HepG2 (cell line): ENCODE results near the gene EHD1. TPM values are rescaled to one million over a fixed set of nuclear protein-coding genes. Genes with fewer than 3 reads are reported as not detected.

ENCODE experiments used
- ASH2L ChIP-seq: fragments of 300-600, 200-600 bp; sonication (generic); IDR thresholded peaks from 2 replicates; pipeline ENCODE4 v1.7.0; 2017; ENCODE audit warnings: low read depth, mild to moderate bottlenecking, moderate library complexity, mixed read lengths, low read length; ENCODE audit not compliant: insufficient read length
- ATM ChIP-seq: fragments of 450-650 bp; IDR thresholded peaks from 2 replicates; pipeline ENCODE4 v1.7.1; 2017; ENCODE audit warnings: mild to moderate bottlenecking, borderline replicate concordance
- ATRX ChIP-seq: sonication (generic); formaldehyde crosslinking; IDR thresholded peaks from 2 replicates; pipeline ENCODE4 v1.4.0; 2020; ENCODE audit warnings: missing genetic modification reagents, borderline replicate concordance
- CENPT ChIP-seq: sonication (generic); formaldehyde crosslinking; IDR thresholded peaks from 2 replicates; pipeline ENCODE4 v1.8.0; 2022; ENCODE audit warnings: low read depth, mild to moderate bottlenecking, moderate library complexity, missing genetic modification reagents
- ELF3 ChIP-seq: IDR thresholded peaks from 2 replicates; pipeline ENCODE4 v1.6.1; 2016; ENCODE audit warnings: missing genetic modification reagents, missing compliant biosample characterization
- FOXO1 ChIP-seq: sonication (generic); formaldehyde crosslinking; IDR thresholded peaks from 2 replicates; pipeline ENCODE4 v1.4.0; 2020; ENCODE audit warnings: missing genetic modification reagents
- GPN1 ChIP-seq: sonication (generic); formaldehyde crosslinking; IDR thresholded peaks from 2 replicates; pipeline ENCODE4 v1.5.1; 2020; ENCODE audit warnings: missing genetic modification reagents, borderline replicate concordance
- IKZF1 ChIP-seq: fragments of 450-650 bp; IDR thresholded peaks from 2 replicates; pipeline ENCODE4 v1.7.1; 2016
- JUN ChIP-seq: sonication (generic); formaldehyde crosslinking; IDR thresholded peaks from 2 replicates; pipeline ENCODE4 v1.4.0; 2020; ENCODE audit warnings: mild to moderate bottlenecking, missing genetic modification reagents
- MBD4 ChIP-seq: IDR thresholded peaks from 2 replicates; pipeline ENCODE4 v1.6.1; 2012; ENCODE audit warnings: low read length, inconsistent platforms, borderline replicate concordance
- NCOR1 ChIP-seq: fragments of 200-600 bp; sonication (generic); IDR thresholded peaks from 2 replicates; pipeline ENCODE4 v1.7.0; 2017; ENCODE audit warnings: antibody characterized with exemption, low read length, borderline replicate concordance
- NFE2 ChIP-seq: sonication (generic); formaldehyde crosslinking; IDR thresholded peaks from 2 replicates; pipeline ENCODE4 v1.4.0; 2020; ENCODE audit warnings: missing genetic modification reagents
- NR2F1 ChIP-seq, 2 experiments: fragments of 450-650 bp in 1 of 2; formaldehyde crosslinking in 1 of 2; IDR thresholded peaks; 2 replicates each; pipeline versions ENCODE4 v1.5.0 to v1.6.1; 2016 to 2020; ENCODE audit warnings: mild to moderate bottlenecking in 1 of 2, missing compliant biosample characterization in 1 of 2, missing genetic modification reagents in 1 of 2, moderate library complexity in 1 of 2
- NRL ChIP-seq: sonication (generic); formaldehyde crosslinking; IDR thresholded peaks from 2 replicates; pipeline ENCODE4 v1.5.0; 2020; ENCODE audit warnings: missing genetic modification reagents, mild to moderate bottlenecking, moderate library complexity, borderline replicate concordance
- U2AF2 ChIP-seq: fragments of 200-400 bp; formaldehyde crosslinking; IDR thresholded peaks from 2 replicates; pipeline ENCODE4 v1.6.1; 2017; ENCODE audit warnings: low read depth, mild to moderate bottlenecking, low read length
- ZBTB21 ChIP-seq: sonication (generic); formaldehyde crosslinking; IDR thresholded peaks from 2 replicates; pipeline ENCODE4 v1.4.0; 2020; ENCODE audit warnings: missing genetic modification reagents
- ZNF331 ChIP-seq: sonication (generic); formaldehyde crosslinking; IDR thresholded peaks from 2 replicates; pipeline ENCODE4 v1.4.0; 2020; ENCODE audit warnings: missing genetic modification reagents
- ZNF713 ChIP-seq: sonication (generic); formaldehyde crosslinking; IDR thresholded peaks from 2 replicates; pipeline ENCODE4 v1.4.0; 2020; ENCODE audit warnings: mild to moderate bottlenecking, missing genetic modification reagents
- polyA plus RNA-seq, 8 experiments: library from polyadenylated mRNA; depleted of rRNA in 3 of 8; stranded (reverse) in 7 of 8; unstranded in 1 of 8; fragments of >200 nt; fragmentation: Illumina TruSeq in 4 of 8; extraction: Trizol in 4 of 8; gene quantifications; 2 replicates each; pipeline versions ENCODE4 v1.2.1 to v1.2.3, GENCODE V29; 2011 to 2016; ENCODE audit warnings: low read depth in 4 of 8, missing spikeins in 1 of 8, mixed read lengths in 1 of 8; ENCODE audit not compliant: insufficient read depth in 1 of 8
- total RNA-seq, 5 experiments: library from RNA; depleted of rRNA; stranded (reverse); fragments of >200 nt; fragmentation: Illumina TruSeq; extraction: Trizol; gene quantifications; 2 replicates each; pipeline ENCODE4 v1.2.3, GENCODE V29; 2016; ENCODE audit warnings: low read depth in 1 of 5
- TF ChIP-seq, protein P1 (sequence below): sonication (generic); formaldehyde crosslinking; IDR thresholded peaks from 2 replicates; pipeline ENCODE4 v1.9.0; 2021; ENCODE audit warnings: missing genetic modification reagents, borderline replicate concordance
- TF ChIP-seq, protein P2 (sequence below): sonication (generic); formaldehyde crosslinking; IDR thresholded peaks from 2 replicates; pipeline ENCODE4 v1.5.1; 2020; ENCODE audit warnings: mild to moderate bottlenecking, missing genetic modification reagents
- TF ChIP-seq, protein P3 (sequence below): sonication (generic); formaldehyde crosslinking; IDR thresholded peaks from 2 replicates; pipeline ENCODE4 v1.4.0; 2020; ENCODE audit warnings: mild to moderate bottlenecking, missing genetic modification reagents
- TF ChIP-seq, protein P4 (sequence below): sonication (generic); formaldehyde crosslinking; IDR thresholded peaks from 2 replicates; pipeline ENCODE4 v1.5.0; 2020; ENCODE audit warnings: missing genetic modification reagents, mild to moderate bottlenecking, borderline replicate concordance

The EHD1 gene
- total and polyA plus RNA-seq, 2 of the 13 experiments (the other 11 are each of a cell fraction or from before 2014, with no cell fraction given): 23.6 to 26.6 TPM

DNA sequence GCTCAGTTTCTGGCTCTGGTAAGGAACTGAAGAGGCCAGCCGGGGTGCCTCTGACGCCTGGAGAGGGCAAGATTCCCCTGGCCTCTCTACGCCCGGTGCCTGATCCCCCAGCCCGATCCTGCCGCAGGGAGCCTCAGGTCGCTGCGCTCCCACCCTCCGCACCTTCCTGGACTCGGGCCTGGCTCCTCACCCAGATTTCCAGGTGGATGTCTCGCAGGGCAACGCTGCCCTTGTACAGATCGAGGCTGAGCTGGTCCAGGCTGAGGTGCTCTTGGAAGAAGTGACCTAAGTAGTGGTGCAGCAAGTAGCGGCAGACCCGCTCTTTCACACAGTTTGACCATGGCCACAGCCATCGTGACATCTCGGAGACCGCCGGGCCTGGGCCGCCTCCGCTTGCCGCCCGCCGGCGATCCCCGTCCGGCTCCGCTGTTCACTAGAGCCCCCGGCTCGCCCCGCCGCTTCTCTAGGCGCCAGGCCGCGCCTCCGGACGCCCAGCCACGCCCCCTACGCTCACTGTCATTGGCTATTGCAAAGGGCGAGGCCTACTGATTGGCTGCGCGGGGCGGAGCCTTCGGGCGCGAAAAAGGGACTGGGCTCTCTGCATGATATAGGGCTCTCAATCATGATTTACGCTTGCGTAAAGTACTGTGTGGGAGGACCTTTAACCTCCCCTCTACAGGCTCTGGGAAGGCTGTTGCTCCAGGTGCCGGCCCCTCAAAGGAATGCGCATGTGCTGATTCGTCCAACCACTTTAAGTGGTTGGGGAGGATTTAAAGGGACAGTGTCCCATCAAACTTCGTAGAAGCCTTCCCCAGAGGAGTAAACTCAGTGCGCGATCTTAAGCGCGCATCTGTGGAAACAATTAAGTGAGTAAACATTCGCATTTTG, 38.6 kb upstream of the EHD1 start, which contains the start of gene ATG2A (continued):
- TF ChIP-seq, protein P1, sequence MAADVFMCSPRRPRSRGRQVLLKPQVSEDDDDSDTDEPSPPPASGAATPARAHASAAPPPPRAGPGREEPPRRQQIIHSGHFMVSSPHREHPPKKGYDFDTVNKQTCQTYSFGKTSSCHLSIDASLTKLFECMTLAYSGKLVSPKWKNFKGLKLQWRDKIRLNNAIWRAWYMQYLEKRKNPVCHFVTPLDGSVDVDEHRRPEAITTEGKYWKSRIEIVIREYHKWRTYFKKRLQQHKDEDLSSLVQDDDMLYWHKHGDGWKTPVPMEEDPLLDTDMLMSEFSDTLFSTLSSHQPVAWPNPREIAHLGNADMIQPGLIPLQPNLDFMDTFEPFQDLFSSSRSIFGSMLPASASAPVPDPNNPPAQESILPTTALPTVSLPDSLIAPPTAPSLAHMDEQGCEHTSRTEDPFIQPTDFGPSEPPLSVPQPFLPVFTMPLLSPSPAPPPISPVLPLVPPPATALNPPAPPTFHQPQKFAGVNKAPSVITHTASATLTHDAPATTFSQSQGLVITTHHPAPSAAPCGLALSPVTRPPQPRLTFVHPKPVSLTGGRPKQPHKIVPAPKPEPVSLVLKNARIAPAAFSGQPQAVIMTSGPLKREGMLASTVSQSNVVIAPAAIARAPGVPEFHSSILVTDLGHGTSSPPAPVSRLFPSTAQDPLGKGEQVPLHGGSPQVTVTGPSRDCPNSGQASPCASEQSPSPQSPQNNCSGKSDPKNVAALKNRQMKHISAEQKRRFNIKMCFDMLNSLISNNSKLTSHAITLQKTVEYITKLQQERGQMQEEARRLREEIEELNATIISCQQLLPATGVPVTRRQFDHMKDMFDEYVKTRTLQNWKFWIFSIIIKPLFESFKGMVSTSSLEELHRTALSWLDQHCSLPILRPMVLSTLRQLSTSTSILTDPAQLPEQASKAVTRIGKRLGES (CRISPR knock-in tag): no peak
- TF ChIP-seq MBD4: no peak
- no peak for TF ChIP-seq IKZF1
- TF ChIP-seq ATM: no peak
- no peak; the same call in 1 of the 2 replicates for TF ChIP-seq NCOR1
- TF ChIP-seq FOXO1 (CRISPR knock-in tag): peak; percentile 34
- peak; percentile 15 for TF ChIP-seq ELF3 (CRISPR knock-in tag)
- TF ChIP-seq ZNF713: no peak
- peak; percentile 56 for TF ChIP-seq NRL
- TF ChIP-seq JUN (CRISPR knock-in tag): peak; percentile 52; the same call in 1 of the 2 replicates
- TF ChIP-seq U2AF2: no peak
- TF ChIP-seq ATRX (CRISPR knock-in tag): no peak
- TF ChIP-seq, protein P2, sequence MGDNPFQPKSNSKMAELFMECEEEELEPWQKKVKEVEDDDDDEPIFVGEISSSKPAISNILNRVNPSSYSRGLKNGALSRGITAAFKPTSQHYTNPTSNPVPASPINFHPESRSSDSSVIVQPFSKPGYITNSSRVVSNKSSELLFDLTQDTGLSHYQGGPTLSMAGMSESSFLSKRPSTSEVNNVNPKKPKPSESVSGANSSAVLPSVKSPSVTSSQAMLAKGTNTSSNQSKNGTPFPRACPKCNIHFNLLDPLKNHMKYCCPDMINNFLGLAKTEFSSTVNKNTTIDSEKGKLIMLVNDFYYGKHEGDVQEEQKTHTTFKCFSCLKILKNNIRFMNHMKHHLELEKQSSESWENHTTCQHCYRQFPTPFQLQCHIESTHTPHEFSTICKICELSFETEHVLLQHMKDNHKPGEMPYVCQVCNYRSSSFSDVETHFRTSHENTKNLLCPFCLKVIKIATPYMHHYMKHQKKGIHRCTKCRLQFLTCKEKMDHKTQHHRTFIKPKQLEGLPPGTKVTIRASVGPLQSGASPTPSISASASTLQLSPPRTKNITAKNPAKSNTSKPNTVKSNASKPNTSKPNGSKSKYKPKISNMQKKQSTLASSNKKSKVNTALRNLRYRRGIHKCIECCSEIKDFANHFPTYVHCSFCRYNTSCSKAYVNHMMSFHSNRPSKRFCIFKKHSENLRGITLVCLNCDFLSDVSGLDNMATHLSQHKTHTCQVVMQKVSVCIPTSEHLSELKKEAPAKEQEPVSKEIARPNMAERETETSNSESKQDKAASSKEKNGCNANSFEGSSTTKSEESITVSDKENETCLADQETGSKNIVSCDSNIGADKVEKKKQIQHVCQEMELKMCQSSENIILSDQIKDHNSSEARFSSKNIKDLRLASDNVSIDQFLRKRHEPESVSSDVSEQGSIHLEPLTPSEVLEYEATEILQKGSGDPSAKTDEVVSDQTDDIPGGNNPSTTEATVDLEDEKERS: no peak
- TF ChIP-seq ASH2L: no peak
- TF ChIP-seq, protein P3, sequence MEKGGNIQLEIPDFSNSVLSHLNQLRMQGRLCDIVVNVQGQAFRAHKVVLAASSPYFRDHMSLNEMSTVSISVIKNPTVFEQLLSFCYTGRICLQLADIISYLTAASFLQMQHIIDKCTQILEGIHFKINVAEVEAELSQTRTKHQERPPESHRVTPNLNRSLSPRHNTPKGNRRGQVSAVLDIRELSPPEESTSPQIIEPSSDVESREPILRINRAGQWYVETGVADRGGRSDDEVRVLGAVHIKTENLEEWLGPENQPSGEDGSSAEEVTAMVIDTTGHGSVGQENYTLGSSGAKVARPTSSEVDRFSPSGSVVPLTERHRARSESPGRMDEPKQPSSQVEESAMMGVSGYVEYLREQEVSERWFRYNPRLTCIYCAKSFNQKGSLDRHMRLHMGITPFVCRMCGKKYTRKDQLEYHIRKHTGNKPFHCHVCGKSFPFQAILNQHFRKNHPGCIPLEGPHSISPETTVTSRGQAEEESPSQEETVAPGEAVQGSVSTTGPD (CRISPR knock-in tag): no peak
- TF ChIP-seq ZBTB21: no peak
- no peak for TF ChIP-seq NFE2 (CRISPR knock-in tag)
- TF ChIP-seq GPN1: no peak
- no peak for TF ChIP-seq CENPT
- TF ChIP-seq, protein P4, sequence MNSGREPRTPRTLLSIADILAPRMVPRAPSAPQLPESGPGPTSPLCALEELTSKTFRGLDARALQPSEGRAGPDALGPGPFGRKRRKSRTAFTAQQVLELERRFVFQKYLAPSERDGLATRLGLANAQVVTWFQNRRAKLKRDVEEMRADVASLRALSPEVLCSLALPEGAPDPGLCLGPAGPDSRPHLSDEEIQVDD (CRISPR knock-in tag): peak; percentile 23; the same call in 1 of the 2 replicates
- TF ChIP-seq NR2F1 (CRISPR knock-in tag; IDR thresholded peaks at IDR 0.05): peak; percentile 5 to 80; a peak in 2 of 4 replicates
- TF ChIP-seq ZNF331: peak; percentile 54; the same call in 1 of the 2 replicates
